Dedifferentiated amniotic fluid mesenchymal stem cell (primary cell): ENCODE measurements around the gene BSG.

Experiments
- DNase-seq: peaks from one replicate; pipeline ENCODE4 v3.0.0-alpha.2; 2016; ENCODE audit errors: extremely low spot score

BSG gene

DNA sequence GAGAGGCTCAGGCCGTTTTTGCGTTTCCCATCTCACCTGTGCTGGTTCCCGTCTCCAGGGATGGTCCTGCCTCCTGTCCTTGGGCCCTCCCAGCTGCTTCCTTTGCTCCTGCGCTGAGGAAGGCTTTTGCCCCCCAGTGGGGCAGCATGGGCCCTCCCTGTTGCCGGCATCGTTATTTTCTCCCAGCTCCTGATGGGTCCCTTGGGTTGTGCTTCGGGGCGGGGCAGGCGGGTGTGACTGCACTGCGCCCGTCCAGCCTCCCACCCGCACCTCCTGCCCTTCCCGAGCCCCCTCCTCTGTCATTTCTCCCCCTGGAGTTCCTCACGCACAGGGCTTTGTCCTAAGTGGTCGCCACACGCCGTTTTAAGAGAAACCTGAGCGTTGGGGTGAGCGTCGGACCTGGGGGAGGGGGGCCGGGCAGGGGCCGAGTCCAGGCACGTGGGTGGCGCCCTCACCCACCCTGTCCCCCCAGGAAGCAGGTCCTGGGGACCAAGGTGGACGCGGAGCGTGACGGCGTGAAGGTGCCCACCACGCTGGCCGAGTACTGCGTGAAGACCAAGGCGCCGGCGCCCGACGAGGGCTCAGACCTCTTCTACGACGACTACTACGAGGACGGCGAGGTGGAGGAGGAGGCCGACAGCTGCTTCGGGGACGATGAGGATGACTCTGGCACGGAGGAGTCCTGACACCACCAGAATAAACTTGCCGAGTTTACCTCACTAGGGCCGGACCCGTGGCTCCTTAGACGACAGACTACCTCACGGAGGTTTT is 31.3 kb upstream of the BSG start:
- DNase-seq, result no peak

DNA sequence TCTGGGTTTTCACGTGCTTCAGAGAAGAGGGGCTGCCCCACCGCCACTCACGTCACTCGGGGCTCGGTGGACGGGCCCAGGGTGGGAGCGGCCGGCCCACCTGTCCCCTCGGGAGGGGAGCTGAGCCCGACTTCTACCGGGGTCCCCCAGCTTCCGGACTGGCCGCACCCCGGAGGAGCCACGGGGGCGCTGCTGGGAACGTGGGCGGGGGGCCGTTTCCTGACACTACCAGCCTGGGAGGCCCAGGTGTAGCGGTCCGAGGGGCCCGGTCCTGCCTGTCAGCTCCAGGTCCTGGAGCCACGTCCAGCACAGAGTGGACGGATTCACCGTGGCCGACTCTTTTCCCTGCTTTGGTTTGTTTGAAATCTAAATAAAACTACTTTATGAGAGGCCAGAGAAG is 30.7 kb upstream of the BSG start:
- DNase-seq, result no peak

DNA sequence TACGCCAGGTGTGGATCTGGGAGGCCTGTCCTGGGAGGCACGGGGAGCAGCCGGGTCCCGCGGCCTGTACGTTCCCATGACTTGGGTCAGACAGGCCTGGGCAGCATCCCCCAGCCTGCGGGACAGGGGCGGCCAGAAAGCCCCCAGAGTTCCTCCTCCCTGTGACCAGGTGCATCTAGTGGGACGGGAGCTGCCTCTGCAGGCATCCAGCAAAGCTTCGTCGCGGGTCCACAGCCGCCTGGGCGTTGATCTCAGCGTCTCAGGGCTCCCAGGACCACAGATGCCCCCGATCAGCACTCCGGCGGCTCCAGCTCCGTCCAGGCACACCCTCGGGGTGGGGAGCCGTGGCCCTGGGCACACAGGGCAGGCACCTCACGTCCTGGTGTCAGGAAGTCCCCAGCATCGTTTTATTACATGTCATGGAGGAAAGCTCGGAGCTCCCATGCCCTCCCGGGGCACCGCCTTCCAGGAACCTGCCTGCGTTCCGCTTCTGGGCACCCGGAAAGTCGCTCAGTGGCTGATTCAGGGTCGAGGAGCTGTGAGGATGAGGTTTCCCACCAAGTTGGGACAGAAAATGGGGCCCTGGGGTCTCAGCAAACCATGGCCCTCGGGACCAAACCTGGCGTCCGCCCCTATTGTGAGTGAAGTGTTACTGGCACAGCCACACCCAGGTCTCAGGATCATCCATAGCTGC is 30.1 kb upstream of the BSG start:
- no peak for DNase-seq

DNA sequence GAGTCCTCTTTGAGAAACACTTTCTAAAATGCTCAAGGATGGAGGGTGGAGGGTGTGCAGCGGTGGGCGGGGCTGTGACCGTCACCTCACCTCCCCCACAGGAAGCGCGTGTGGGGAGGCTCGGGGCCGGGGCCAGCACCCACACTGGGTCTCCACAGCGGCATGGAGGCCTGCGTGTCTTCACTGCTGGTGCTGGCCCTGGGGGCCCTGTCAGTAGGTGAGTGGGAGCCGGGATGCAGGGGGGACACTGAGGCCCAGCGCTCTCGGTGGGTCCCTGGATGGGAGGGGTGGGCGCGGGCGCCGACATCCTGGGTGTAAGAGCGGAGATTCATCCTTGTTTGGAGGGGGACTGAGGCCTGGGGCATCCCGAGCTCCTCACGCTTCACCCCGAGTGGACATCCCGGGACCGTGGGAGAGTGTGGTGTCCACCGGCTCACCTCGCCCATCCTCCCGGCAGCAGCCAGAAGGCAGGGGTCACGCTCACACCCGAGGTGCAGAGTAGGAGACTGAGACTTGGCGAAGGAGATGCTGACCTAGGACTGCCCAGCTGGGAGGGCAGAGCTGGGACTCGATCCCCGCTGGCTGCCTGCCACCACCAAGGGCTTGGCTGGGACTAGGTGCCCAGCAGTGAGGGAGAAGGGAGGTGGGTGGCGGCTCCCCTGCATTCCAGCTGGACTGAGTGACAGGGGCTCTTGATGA is 28.3 kb upstream of the BSG start, which contains the start of gene GZMM:
TSS of gene GZMM (plus strand) at position 144 of the 699 bp plus-strand sequence. CDS start at position 163, 19 bp downstream.
- DNase-seq, result no peak

DNA sequence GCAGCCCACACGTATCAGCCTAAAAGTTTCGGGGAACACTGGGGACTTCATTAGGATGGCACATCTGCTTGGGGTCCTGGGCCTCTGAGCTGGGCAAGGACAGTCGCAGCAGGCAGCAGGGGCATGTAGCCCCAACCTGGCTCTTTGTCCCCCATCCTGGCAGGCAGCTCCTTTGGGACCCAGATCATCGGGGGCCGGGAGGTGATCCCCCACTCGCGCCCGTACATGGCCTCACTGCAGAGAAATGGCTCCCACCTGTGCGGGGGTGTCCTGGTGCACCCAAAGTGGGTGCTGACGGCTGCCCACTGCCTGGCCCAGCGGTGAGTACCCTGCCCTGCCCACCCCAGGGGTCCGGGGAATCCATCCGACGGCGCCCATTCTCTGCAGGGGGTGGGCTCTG is 25.3 kb upstream of the BSG start:
- no peak for DNase-seq

DNA sequence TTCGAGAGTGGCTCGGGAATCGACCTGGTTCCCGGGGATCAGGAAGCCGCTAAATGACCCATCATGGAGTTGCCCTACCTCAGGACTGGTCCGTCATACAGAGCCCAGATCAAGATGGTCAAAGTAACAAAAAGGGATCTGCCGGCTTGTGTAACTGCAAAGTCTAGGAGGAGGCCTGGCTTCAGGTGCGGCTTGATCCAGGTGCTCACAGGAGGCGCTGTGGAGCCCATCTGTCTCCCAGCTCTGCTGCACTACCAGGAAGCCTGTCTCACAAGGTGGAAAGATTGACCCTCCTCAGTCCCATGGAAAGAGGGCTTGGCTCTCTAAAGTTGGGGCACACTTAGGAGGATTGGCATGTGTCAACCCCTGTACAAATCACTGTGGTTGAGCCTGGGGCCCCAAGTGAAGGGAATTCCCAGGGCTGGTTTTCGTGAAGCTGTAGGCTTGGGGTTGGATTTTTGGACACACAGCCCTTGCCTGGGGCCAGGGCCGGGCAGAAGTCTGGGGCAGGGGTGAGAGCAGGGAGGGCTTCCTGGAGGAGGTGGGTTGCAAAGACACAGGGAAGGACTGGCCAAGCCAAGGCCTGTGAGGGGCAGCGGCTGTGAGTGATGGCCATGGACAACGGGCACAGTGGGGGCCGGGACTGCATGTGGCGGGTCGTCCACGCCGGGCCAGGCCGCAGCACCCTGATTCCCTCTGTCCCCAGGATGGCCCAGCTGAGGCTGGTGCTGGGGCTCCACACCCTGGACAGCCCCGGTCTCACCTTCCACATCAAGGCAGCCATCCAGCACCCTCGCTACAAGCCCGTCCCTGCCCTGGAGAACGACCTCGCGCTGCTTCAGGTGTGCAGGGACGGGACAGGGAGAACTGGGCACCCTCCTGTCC is 24.3 kb upstream of the BSG start:
- no peak for DNase-seq

DNA sequence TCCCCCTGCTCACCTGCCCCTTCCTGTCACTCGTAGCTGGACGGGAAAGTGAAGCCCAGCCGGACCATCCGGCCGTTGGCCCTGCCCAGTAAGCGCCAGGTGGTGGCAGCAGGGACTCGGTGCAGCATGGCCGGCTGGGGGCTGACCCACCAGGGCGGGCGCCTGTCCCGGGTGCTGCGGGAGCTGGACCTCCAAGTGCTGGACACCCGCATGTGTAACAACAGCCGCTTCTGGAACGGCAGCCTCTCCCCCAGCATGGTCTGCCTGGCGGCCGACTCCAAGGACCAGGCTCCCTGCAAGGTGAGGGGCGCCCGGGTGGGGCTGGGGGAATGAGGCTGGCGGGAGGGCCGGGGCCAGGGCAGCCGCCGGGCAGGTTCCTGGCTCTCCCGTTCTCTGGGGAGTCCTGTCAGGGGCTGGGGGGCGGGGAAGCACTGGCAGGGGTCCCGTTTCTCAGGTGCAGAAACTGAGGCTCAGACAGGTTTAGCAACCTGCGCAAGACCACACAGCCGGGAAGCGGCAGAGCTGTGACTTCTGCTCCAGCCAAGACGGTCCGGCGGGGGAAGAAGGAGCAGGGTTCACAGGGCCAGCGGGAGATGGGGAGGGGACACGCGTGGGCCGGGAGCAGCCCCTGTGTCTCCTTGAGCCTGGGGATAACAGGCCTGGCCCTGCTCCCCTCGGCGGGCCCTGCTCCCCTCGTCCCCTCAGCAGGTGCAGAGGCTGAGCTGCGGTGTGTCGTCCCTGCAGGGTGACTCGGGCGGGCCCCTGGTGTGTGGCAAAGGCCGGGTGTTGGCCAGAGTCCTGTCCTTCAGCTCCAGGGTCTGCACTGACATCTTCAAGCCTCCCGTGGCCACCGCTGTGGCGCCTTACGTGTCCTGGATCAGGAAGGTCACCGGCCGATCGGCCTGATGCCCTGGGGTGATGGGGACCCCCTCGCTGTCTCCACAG is 23.2 kb upstream of the BSG start:
- no peak for DNase-seq

DNA sequence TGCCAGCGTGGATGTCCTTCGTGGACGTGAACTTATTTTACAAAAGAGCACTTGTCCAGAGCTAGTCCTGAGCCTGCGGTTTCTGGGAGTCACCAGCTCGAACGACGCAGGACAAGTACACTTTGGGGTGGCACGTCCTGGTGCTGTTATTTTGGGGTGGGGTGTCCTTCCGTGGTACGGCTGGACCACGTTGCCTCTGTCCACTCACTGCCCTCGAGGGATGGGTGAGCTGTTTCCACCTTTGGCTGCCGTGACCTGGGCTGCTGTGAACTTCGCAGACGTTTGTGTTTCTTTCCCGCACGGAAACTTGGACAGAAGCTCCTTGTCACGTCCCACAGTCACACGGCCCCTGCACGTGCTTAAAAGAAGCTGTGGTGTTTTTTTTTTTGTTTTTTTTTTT is 17.6 kb upstream of the BSG start:
- no peak for DNase-seq

DNA sequence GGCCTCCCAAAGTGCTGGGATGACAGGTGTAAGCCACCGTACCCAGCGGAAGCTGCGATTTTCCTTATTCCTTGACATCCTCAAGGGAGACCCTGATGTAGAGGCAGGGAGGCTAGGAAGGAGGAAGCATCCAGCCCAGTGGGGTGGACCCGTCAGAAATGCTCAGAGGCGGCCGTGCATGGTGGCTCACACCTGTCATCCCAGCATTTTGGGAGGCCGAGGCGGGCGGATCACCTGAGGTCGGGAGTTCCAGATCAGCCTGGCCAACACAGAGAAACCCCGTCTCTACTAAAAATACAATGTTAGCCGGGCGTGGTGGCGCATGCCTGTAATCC is 17.0 kb upstream of the BSG start:
- no peak for DNase-seq

DNA sequence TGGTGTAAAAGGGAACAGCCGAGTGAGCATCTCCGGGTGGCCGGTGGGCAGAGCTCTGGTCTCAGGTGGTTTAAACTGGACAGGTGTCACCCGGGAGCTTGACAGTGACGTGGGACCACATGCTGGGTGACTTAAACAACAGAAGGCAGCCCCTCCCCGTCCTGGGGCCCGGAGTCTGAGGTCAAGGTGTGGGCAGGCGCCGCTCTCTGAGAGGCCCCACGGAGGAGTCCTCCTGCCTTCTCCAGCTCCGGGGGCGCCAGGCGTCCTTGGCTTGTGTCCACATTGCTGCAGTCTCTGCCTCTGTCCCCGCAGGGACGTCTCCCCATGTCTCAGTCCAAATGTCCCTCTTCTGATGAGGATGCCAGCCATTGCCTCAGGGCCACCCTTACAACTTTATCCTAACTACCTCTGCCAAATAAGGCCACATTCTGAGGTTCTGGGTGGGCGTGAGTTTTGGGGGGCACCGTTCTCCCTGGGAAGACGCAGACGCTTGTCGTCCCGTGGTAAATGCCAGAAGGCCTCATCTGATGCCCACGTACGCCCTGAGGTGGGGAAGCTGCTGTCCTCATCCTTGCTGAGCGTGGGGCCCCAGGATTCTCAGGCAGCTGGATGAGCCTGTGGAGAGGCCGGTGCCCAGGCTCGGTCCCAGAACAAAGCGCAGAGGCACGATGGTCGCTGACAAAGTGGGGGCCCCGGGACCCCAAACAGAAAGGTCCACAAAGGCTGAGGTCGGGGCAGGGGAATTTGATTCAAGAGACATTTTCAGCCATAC is 15.6 kb upstream of the BSG start:
- no peak for DNase-seq

DNA sequence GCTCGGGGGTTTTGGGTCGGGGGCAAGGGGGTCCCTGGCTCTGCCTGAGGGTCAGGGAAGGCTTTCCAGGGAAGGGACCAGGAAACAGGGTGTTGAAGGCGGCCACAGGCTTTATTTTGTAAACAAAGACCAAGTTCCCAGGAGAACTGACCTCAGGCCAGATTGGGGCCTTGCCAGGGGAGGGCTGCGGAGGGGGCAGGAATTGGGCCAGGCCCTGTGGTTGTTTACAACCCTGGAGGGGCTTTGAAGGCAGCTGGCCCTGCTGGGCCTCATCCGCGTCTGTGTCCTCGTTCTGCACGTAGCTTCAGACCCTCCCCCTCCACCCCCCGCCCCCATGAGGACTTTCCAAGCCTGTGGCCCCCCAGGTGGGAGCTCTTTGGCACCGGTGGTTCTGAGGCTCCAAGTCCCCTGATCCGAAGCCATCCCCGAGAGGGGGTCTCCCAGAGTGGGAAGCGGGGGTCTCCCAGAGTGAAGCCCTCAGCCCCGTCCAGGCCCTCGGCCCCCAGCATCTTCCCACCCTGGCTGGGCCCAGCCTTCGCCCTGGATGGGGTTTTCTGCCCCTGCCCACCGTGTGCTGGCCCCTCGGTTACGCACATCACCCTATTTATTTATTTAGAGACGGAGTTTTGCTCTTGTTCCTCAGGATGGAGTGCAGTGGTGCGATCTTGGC is 13.5 kb upstream of the BSG start:
- no peak for DNase-seq

DNA sequence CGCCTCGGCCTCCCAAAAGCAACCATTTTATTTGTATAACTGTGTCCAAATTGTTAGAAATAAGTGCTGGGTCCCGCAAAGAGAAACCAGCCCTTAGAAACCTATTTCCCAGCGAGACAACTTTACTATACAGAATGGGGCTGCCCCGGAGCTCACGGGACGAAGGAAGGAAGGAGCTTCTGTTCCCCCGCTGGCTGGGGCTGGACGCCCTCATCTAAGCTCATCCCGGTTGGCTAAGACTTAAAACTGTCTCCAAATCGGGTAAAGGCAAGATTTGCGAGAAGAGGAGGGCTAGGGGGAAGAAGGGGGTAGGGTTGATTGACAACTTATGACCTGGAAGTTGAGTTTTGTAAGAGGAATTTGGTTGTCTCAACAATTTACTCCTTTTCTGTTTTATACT is 12.3 kb upstream of the BSG start:
- DNase-seq, result no peak

DNA sequence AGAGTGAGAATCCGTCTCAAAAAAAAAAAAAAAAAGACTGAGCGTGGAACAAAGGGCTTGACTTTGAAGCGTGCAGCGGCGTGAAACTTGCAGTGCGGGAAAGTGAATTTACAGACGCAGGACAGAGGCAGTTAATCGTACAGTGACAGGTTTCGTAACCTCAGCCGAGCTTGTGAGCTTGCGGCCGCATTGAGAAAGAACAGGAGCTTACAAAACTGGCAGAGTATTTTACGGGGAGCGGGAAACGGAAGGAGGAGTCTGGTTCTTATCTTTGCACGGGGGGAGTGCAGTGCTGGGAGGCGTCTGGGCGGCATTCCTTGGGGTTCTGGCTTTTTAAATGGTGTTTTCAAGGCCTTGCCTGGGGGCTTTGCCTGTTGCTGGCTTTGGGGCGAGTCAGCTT is 6.0 kb upstream of the BSG start:
- DNase-seq, result no peak

DNA sequence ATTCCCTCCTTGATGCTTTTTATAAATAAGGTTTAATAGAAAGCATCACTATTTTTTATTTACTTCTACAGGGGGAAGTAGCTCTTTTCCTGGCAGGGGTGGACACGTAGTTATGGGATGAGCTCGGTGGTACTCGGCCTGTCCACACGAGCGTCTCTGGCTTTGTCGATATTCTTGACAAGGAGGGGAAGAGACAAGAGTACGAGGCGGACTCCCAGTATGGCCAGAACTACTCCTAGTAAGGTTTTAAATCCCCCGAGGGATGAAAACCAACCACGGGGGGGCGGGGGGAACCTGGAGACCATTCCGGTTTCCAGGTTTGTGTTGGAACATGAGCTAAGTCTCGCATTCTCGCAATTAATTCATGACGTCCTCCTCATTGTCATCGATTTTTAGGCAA is 5.6 kb upstream of the BSG start:
- no peak for DNase-seq

DNA sequence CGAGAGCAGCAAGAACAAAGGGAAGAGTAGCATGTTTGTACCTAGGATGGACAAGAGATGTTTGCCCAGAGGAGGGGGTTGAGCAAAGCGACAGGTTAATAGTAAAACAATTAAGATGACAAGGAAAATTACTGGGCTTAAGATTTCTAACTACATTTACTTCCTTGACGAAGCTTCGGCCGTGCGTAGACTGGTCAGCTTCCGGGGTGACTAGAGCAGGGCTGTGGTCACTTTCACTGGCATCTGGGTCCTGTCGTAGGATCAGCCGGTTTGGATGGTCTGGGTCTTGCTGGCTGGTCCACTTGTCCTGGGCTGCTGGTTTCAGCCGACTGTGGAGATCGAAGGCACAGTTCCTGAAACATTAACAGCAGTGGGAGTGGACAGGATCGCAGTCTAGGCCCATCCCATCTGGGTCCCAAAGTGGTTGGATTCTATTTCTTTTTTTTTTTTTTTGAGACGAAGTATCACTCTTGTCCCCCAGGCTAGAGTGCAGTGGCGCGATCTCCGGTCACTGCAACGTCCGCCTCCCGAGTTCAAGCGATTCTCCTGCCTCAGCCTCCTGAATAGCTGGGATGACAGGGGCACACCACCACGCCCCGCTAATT is 5.0 kb upstream of the BSG start:
- no peak for DNase-seq

DNA sequence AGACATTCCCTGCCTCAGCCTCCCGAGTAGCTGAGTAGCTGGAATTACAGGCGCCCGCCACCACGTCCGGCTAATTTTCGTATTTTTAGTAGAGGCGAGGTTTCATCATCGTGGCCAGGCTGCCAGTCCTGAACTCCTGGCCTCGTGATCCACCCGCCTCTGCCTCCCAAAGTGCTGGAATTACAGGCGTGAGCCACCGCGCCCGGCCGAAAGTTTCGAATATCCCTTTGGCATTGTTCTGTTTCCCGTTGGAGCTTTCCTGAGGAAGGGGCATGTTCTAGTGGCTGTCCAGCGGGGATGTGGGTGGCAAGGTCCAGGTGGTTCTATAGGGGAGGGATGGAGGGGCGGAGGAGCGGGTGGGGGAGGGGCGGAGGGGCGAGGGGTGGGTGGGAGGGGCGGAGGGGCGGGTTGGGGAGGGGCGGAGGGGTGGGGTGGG is 2.1 kb upstream of the BSG start:
- DNase-seq, result no peak

DNA sequence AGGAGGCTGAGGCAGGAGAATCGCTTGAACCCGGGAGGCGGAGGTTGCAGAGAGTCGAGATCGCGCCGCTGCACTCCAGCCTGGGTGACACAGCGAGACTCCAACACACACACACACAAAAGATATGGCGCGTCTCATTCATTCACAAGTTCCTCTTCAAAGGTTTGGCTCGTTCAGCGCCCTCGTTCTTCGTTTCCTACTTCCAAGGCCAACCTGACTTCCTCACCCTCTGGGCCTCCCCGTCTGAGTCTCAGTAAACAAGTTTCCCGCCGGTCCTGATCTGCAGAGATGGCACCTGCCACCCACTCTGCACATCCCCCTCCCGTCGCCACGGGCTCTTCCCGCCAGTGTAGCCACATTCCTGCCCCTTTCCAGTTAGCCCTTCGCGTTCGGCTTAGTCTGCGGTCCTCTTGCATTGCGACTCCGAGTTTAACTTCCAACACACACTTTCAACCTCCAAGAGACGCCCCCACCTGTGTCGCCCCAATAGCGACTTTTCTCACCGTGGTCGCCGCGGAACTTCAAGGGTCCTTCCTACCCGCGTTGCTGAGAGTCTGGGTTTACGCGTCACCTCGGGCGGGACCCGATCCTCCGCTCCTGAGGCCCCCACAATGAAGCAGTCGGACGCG is 1.3 kb upstream of the BSG start:
- DNase-seq, result no peak

DNA sequence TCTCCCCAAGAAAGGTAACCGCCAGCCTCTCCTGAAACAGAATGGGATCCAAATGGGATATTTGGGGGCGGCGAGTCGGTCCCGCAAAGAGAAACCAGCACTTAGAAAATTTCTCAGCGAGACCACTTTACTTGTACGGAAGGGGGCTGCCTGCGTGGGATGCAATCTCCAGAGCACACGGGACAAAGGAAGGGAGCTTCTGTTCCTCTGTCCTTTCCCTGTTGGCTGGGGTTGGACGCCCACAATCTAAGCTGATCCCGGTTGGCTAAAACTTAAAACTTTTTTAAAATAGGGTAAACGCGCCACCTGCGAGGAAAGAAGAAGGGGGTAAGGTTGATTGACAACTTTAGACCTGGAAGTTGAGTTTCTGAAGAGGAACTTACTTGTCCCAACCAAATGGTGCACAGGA is 826 bp upstream of the BSG start:
- no peak for DNase-seq
